GM12865 (cell line): ENCODE measurements around the gene ANO1.

ENCODE experiments used
- DNase-seq: peaks from one replicate; pipeline ENCODE4 v3.0.0; 2010; ENCODE audit warnings: low read depth
- H3K4me3 ChIP-seq: 2 replicates; pipeline ENCODE4 v1.5.1; 2011; ENCODE audit warnings: mild to moderate bottlenecking, low read depth, low read length, control low read depth
- CTCF ChIP-seq: IDR thresholded peaks from 2 replicates; pipeline ENCODE4 v1.5.1; 2011; ENCODE audit warnings: low read length, control low read depth, low read depth, inconsistent platforms; ENCODE audit not compliant: insufficient read depth; ENCODE audit errors: missing control alignments

ANO1 gene

GRCh38 chr11:70072861-70073755 lies 5.0 kb upstream of the ANO1 start:
- no peak for DNase-seq
- no peak overlapping the region for H3K4me3 ChIP-seq
- no peak for TF ChIP-seq CTCF

GRCh38 chr11:70073871-70074371 lies 4.2 kb upstream of the ANO1 start:
- H3K4me3 ChIP-seq = no peak overlapping the region

GRCh38 chr11:70074746-70075145 lies 3.4 kb upstream of the ANO1 start:
- no peak overlapping the region for H3K4me3 ChIP-seq
- no peak for DNase-seq
- no peak for TF ChIP-seq CTCF

More at GRCh38 chr11:70073871-70074371, 4.2 kb upstream of the ANO1 start:
- TF ChIP-seq CTCF = no peak
- DNase-seq = no peak

GRCh38 chr11:70075836-70076235 lies 2.3 kb upstream of the ANO1 start:
- no peak for TF ChIP-seq CTCF
- DNase-seq = no peak
- no peak overlapping the region for H3K4me3 ChIP-seq

GRCh38 chr11:70076461-70076931 lies 1.6 kb upstream of the ANO1 start:
- no peak overlapping the region for H3K4me3 ChIP-seq
- DNase-seq = no peak
- TF ChIP-seq CTCF = no peak

- no peak for DNase-seq
- H3K4me3 ChIP-seq = no peak overlapping the region
- TF ChIP-seq CTCF = no peak
These were observed 564 bp upstream of the ANO1 start for GRCh38 chr11:70077411-70078094.
